Body of pancreas (tissue), 4 donors: Measurements from ENCODE around the gene PTPN9. TPM values are rescaled to one million over a fixed set of nuclear protein-coding genes. Genes with fewer than 3 reads are reported as not detected.

ENCODE experiments used
- ATAC-seq: fragments of 150-250 bp; one replicate; pipeline ENCODE4 v1.9.1; 2016
- DNase-seq, 4 donors: peaks; one replicate each; pipeline ENCODE4 v3.0.0-alpha.2; 2019
- H3K27ac ChIP-seq, 4 donors: fragments of 200-600 bp; sonication (generic); 1 replicate in 3 of 4; 2 replicates in 1 of 4; pipeline versions ENCODE4 v1.5.1 to v1.6.1; 2016 to 2019; ENCODE audit warnings: mild to moderate bottlenecking in 1 of 4, mixed read lengths in 1 of 4, moderate library complexity in 1 of 4
- H3K27me3 ChIP-seq, 2 donors: fragments of 200-600 bp; sonication (generic); one replicate each; pipeline ENCODE4 v1.6.0; 2016; ENCODE audit warnings: mild to moderate bottlenecking in 1 of 2
- H3K36me3 ChIP-seq, 2 donors: fragments of 200-600 bp; sonication (generic); replicated peaks in 1 of 2; 2 replicates each; pipeline ENCODE4 v1.5.1; 2016; ENCODE audit warnings: low read depth in 2 of 2; ENCODE audit not compliant: insufficient read depth in 1 of 2
- H3K4me1 ChIP-seq: fragments of 200-600 bp; sonication (generic); one replicate; pipeline ENCODE4 v1.6.0; 2016
- H3K4me3 ChIP-seq, 2 donors: fragments of 200-600 bp; sonication (generic); 1 replicate in 1 of 2; 2 replicates in 1 of 2; pipeline ENCODE4 v1.5.1; 2016 to 2019
- H3K9me3 ChIP-seq, 3 donors: fragments of 200-600 bp; sonication (generic); 1 replicate in 2 of 3; 2 replicates in 1 of 3; pipeline ENCODE4 v1.5.1; 2016
- POLR2A ChIP-seq, 3 donors: fragments of 450-650 bp; IDR thresholded peaks; one replicate each; pipeline ENCODE4 v1.6.1; 2016; ENCODE audit warnings: antibody characterized with exemption in 3 of 3, mild to moderate bottlenecking in 2 of 3
- WGBS, 2 donors: methylation state at CpG; one replicate each; pipeline ENCODE4 v1.1.5; 2017; 5-methylcytosine and 5-hydroxymethylcytosine counted together
- intact Hi-C: fragments of 100-400 bp; cut with DNase I; formaldehyde crosslinking; loops from one replicate; pipeline ENCODE4 v1.15.1; 2023
- total RNA-seq, 2 donors: library from RNA; depleted of rRNA; stranded (reverse); fragments of >200 nt; gene quantifications; one replicate each; pipeline ENCODE4 v1.1.0, GENCODE V29; 2016
- TF ChIP-seq, protein P1 (sequence below), 7 experiments: fragments of 450-650 bp in 4 of 7; fragments of 200-600 bp in 3 of 7; sonication (generic) in 3 of 7; IDR thresholded peaks; one replicate each; pipeline ENCODE4 v1.5.1; 2016 to 2019; ENCODE audit warnings: antibody characterized with exemption in 7 of 7

PTPN9 gene
- total RNA-seq: 1 to 10 TPM; 7.3 to 9.9 TPM

DNA sequence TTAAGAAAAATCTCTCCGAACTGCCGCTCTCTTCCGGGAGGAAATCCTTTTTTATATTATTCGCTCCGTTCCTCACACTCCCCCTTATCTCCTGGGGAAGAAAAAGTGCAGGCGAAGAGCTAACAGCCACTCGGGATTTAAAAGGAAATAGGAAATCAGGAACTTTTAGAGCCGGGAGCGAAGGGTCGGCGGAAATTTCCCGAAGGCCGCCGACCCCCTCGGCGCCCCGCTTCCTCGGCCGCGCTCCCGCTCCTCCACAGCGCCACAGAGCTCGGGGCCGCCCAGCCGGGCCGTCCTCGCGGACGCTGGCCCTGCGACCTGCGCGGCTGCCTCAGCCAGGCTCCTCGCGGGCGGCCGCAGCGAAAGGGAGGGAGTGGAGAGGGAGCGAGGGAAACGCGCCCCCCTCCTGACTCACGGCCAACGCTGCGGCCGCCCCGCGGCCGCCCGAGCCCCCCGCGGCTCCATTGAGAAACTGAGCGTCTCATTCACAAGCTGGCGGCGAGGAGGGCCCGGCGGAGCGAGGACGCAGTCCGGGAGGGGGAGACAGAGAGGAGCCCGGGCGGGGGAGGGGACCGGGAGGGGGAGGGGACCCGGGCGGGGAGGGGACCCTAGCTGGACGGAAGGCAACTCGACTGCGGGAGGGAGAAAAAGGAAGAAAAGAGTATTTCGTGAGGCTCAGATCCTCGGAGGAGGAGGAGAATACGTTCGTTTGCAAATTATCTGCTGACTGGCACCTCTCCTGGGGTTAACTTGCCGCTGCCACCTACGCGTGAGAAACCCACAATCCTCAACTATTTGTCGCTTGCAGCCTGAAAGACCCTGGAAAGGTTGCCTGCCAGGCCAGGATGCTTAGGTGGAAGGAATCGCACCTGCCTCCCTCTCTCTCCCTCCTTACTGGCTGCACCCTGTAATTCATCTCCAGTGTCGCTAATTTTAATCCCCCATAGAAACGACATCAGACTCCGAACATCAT, at the start of gene PTPN9:
Gene PTPN9 (minus strand): TSS at position 368 of the 973 bp plus-strand sequence. CDS start 539 bp downstream, outside the sequence.
- 1 to 2% methylated on average over 38 to 66 of the region's 78 CpGs for WGBS, 2 donors
- peak; percentile 25 to 43 (median 37) for TF ChIP-seq POLR2A (IDR thresholded peaks at IDR 0.05)
- TF ChIP-seq, protein P1, sequence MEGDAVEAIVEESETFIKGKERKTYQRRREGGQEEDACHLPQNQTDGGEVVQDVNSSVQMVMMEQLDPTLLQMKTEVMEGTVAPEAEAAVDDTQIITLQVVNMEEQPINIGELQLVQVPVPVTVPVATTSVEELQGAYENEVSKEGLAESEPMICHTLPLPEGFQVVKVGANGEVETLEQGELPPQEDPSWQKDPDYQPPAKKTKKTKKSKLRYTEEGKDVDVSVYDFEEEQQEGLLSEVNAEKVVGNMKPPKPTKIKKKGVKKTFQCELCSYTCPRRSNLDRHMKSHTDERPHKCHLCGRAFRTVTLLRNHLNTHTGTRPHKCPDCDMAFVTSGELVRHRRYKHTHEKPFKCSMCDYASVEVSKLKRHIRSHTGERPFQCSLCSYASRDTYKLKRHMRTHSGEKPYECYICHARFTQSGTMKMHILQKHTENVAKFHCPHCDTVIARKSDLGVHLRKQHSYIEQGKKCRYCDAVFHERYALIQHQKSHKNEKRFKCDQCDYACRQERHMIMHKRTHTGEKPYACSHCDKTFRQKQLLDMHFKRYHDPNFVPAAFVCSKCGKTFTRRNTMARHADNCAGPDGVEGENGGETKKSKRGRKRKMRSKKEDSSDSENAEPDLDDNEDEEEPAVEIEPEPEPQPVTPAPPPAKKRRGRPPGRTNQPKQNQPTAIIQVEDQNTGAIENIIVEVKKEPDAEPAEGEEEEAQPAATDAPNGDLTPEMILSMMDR (IDR thresholded peaks at IDR 0.05): peak; percentile 16 to 45 (median 24)
- Histone ChIP-seq H3K27ac (peak within 1 kb of the TSS; percentile 62 to 92 (median 81)), H3K4me3 (peak within 1 kb of the TSS; percentile 47 to 97), H3K4me1 (peaks cover 12% of the 10 kb centered on the region), H3K27me3 (no peaks in the 10 kb centered on the region), H3K9me3 (no peaks in the 10 kb centered on the region), H3K36me3 (no peaks in the 10 kb centered on the region)
- peak; percentile 85 for ATAC-seq
- intact Hi-C loops: no loop called here
- peak; percentile 68 to 84 (median 72) for DNase-seq

DNA sequence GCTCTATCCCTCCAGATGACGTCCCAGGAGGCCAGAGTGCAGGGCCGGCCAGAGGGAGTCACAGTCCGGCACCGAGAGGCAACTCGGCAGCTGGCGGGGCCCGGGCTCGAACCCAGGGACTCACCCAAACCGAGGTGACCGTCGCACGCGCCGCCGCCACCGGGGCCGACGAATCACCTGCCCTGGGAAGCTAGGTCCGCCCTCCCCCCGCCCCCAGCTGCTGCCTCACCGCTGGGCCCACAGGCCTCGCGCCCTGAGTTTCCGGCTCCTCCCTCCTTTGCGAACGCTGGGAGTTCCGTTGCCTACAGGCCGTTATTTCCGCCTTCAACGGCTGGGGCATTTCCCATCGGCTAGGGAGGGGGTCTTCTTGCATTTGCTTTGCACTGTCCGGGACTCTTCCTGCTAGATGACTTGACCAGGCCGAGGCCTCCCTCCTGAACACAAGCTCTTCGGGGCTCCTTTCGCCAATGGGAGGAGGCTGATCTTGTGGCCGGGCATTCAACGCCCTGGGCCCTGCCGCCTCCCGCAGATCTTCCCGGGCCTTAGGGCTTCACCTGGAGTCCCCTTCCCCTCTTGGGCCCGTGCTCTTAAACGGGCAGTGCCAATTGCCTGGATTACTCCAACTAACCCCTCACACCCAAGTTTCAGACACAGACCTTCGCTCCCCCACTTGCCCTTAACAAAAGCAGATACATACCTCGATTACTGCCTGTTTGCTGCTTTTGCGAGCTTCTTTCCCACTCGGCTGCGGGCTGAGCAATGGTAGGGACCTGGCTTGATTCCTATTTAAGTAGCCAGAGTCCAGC, 46.6 kb upstream of the PTPN9 start, which contains the start of gene SNUPN:
Gene SNUPN (minus strand): TSS at position 184 of the 806 bp plus-strand sequence. CDS start 4,674 bp downstream, outside the sequence.
- Histone ChIP-seq H3K4me3 (peak within 1 kb of the TSS; percentile 94 to 97), H3K27ac (peak within 1 kb of the TSS; percentile 71 to 98 (median 90)), H3K9me3 (no peaks in the 10 kb centered on the region), H3K36me3 (no peaks in the 10 kb centered on the region), H3K4me1 (peaks cover 9% of the 10 kb centered on the region), H3K27me3 (no peaks in the 10 kb centered on the region)
- ATAC-seq (peak; percentile 97), DNase-seq (peak; percentile 95 to 96 (median 96))
- 2% methylated on average over 11 to 44 of the region's 47 CpGs for WGBS, 2 donors
- TF ChIP-seq, protein P1 (IDR thresholded peaks at IDR 0.05): peak in 1 of 7 experiments; percentile 16
- peak; percentile 25 to 79 (median 75) for TF ChIP-seq POLR2A (IDR thresholded peaks at IDR 0.05)
- intact Hi-C loops: no loop called here

DNA sequence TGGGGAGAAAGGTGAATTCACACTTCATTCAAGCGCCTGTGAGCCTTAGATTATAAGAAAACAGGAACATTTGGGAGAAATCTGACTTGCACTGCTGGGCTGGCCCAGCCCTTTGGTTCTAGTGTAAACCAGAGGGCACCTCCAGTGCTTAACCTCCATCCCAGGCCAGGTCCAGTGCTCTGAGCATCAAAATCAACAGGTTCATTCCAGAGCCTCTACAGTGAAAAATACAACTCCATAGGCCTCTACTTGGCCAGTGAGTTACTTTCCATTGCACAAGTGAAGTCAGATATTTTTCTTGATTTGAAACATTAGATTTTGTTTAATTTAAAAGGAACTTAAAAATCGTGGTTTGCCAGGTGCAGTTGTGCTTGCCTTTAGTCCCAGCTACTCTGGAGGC, 43.4 kb upstream of the PTPN9 start:
- TF ChIP-seq POLR2A (IDR thresholded peaks at IDR 0.05): no peak
- TF ChIP-seq, protein P1 (IDR thresholded peaks at IDR 0.05): no peak
- ATAC-seq (no peak), DNase-seq (no peak)
- WGBS, 2 donors: 65 to 70% methylated on average over 2 of the region's 2 CpGs
- H3K36me3 ChIP-seq: peaks cover 0 to 2% of the 10 kb centered on the region in 2 donors
- intact Hi-C loops: no loop called here
- peaks cover 9% of the 10 kb centered on the region for H3K4me1 ChIP-seq
- H3K27me3 ChIP-seq: no peaks in the 10 kb centered on the region
- no peak overlapping the region for H3K4me3 ChIP-seq
- H3K9me3 ChIP-seq: no peaks in the 10 kb centered on the region
- H3K27ac ChIP-seq: no peak overlapping the region

DNA sequence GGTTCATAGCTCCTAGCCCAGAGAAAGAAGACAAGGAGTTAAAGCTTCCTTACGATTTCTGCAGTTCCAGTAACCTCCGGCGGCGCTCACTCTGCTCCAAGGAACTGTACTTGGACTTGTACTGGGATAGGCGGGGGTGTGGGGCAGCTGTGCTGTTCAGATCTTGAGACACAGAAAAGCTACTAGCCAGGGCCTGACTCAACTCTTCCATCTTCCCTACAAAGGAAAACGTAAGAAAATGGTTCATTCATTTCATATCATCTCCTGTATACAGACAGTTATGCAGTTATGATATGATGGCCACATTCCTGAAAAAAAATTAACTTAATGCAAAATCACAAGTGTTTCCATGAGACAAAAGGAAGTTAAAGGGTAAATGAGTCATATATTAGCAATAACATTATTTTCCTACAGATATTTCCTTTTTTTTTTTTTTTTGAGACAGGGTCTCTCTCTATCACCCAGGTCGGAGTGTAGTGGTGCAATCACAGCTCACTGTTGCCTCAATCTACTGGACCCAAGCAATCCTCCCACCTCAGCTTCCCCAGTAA, 41.8 kb upstream of the PTPN9 start:
- no peaks in the 10 kb centered on the region for H3K9me3 ChIP-seq
- WGBS, 2 donors: 51 to 60% methylated on average over 7 of the region's 7 CpGs
- H3K27me3 ChIP-seq: no peaks in the 10 kb centered on the region
- H3K4me1 ChIP-seq: peaks cover 2% of the 10 kb centered on the region
- H3K4me3 ChIP-seq: no peak overlapping the region
- DNase-seq (peak; percentile 27 to 69 (median 48)), ATAC-seq (no peak)
- intact Hi-C loops: no loop called here
- peak overlapping the region in 1 of 4 donors; percentile 4 for H3K27ac ChIP-seq
- peaks cover 0 to 9% of the 10 kb centered on the region in 2 donors for H3K36me3 ChIP-seq
- TF ChIP-seq POLR2A (IDR thresholded peaks at IDR 0.05): no peak
- TF ChIP-seq, protein P1 (IDR thresholded peaks at IDR 0.05): no peak
